Measurements from ENCODE around the gene CDHR5. TPM values are rescaled to one million over a fixed set of nuclear protein-coding genes. Genes with fewer than 3 reads are reported as not detected.

Gene CDHR5
- total RNA-seq, 2 donors from 2014 or later = 0.13 to 0.27 TPM

- Histone ChIP-seq H3K27ac (ENCODE audit: low read depth, low read length) (no peak overlapping the region), H3K4me3 (ENCODE audit: low read length) (no peak overlapping the region), H3K9ac (ENCODE audit: extremely low read depth, low read length, poor library complexity, severe bottlenecking) (no peak overlapping the region), H3K9me3 (ENCODE audit: control insufficient read depth, low read length) (no peaks in the 10 kb centered on the region), H3K27me3 (ENCODE audit: control insufficient read depth, insufficient read depth, low read length, poor library complexity, severe bottlenecking) (no peaks in the 10 kb centered on the region), H3K36me3 (ENCODE audit: control insufficient read depth, insufficient read depth, low read length) (peaks cover 35% of the 10 kb centered on the region), H3K4me1 (ENCODE audit: control insufficient read depth, insufficient read depth, low read length) (no peaks in the 10 kb centered on the region)
- no peak for TF ChIP-seq CTCF (conservative IDR thresholded peaks at IDR 0.05)
- WGBS, 2 experiments (ENCODE audit: insufficient coverage in 1 of 2, insufficient read length in 1 of 2) = 42 to 51% methylated on average over 14 to 31 of the region's 36 CpGs
- H3K27ac Mint-ChIP-seq = peak overlapping the region; percentile 79
- no peak overlapping the region for H3K4me3 Mint-ChIP-seq
- no peaks in the 10 kb centered on the region for H3K4me1 Mint-ChIP-seq
- DNase-seq = peak; percentile 96
- peaks cover 16% of the 10 kb centered on the region for H3K36me3 Mint-ChIP-seq (ENCODE audit: low read depth)
- no peaks in the 10 kb centered on the region for H3K27me3 Mint-ChIP-seq (ENCODE audit: insufficient read depth)
- no peaks in the 10 kb centered on the region for H3K9me3 Mint-ChIP-seq
These were observed 11.3 kb downstream of the CDHR5 start for GRCh38 chr11:613369-613968.

GRCh38 chr11:612961-613300, 11.8 kb downstream of the CDHR5 start:
- Mint-ChIP-seq H3K4me3 (no peak overlapping the region), H3K36me3 (ENCODE audit: low read depth) (peaks cover 19% of the 10 kb centered on the region), H3K4me1 (no peaks in the 10 kb centered on the region), H3K27me3 (ENCODE audit: insufficient read depth) (no peaks in the 10 kb centered on the region), H3K27ac (no peak overlapping the region), H3K9me3 (no peaks in the 10 kb centered on the region)
- DNase-seq = no peak
- TF ChIP-seq CTCF (conservative IDR thresholded peaks at IDR 0.05) = no peak
- WGBS, 2 experiments (ENCODE audit: insufficient coverage in 1 of 2, insufficient read length in 1 of 2) = 97 to 98% methylated on average over 6 to 10 of the region's 10 CpGs
- no peaks in the 10 kb centered on the region for H3K4me1 ChIP-seq (ENCODE audit: control insufficient read depth, insufficient read depth, low read length)
- H3K9me3 ChIP-seq (ENCODE audit: control insufficient read depth, low read length) = no peaks in the 10 kb centered on the region
- no peak overlapping the region for H3K27ac ChIP-seq (ENCODE audit: low read depth, low read length)
- H3K9ac ChIP-seq (ENCODE audit: extremely low read depth, low read length, poor library complexity, severe bottlenecking) = no peak overlapping the region
- H3K27me3 ChIP-seq (ENCODE audit: control insufficient read depth, insufficient read depth, low read length, poor library complexity, severe bottlenecking) = no peaks in the 10 kb centered on the region
- no peak overlapping the region for H3K4me3 ChIP-seq (ENCODE audit: low read length)
- peaks cover 40% of the 10 kb centered on the region for H3K36me3 ChIP-seq (ENCODE audit: control insufficient read depth, insufficient read depth, low read length)

- H3K9me3 ChIP-seq (ENCODE audit: control insufficient read depth, low read length) = no peaks in the 10 kb centered on the region
- no peaks in the 10 kb centered on the region for H3K4me1 ChIP-seq (ENCODE audit: control insufficient read depth, insufficient read depth, low read length)
- no peak overlapping the region for H3K4me3 ChIP-seq (ENCODE audit: low read length)
- no peak overlapping the region for H3K9ac ChIP-seq (ENCODE audit: extremely low read depth, low read length, poor library complexity, severe bottlenecking)
- 90 to 91% methylated on average over 14 to 27 of the region's 27 CpGs for WGBS, 2 experiments (ENCODE audit: insufficient coverage in 1 of 2, insufficient read length in 1 of 2)
- Mint-ChIP-seq H3K36me3 (ENCODE audit: low read depth) (peaks cover 22% of the 10 kb centered on the region), H3K27me3 (ENCODE audit: insufficient read depth) (no peaks in the 10 kb centered on the region), H3K4me1 (no peaks in the 10 kb centered on the region), H3K9me3 (no peaks in the 10 kb centered on the region), H3K4me3 (no peak overlapping the region), H3K27ac (peak overlapping the region; percentile 18)
- peak; percentile 67 for TF ChIP-seq CTCF (conservative IDR thresholded peaks at IDR 0.05)
- peaks cover 43% of the 10 kb centered on the region for H3K36me3 ChIP-seq (ENCODE audit: control insufficient read depth, insufficient read depth, low read length)
- H3K27me3 ChIP-seq (ENCODE audit: control insufficient read depth, insufficient read depth, low read length, poor library complexity, severe bottlenecking) = no peaks in the 10 kb centered on the region
- H3K27ac ChIP-seq (ENCODE audit: low read depth, low read length) = no peak overlapping the region
- peak; percentile 86 for DNase-seq
These were observed 12.4 kb downstream of the CDHR5 start for GRCh38 chr11:612201-612960.

All from endodermal cell (in vitro differentiated cells).